Sigmoid colon (tissue), 7 donors: ENCODE measurements around the gene ACAN. TPM values are rescaled to one million over a fixed set of nuclear protein-coding genes. Genes with fewer than 3 reads are reported as not detected.
A peak's percentile ranks its signal among the peaks of the same experiment; 100 is the strongest.

Source experiments
- DNase-seq: peaks from one replicate; pipeline ENCODE4 v3.0.0-alpha.2; 2019
- H3K27ac ChIP-seq, 4 donors: fragments of 200-600 bp; sonication (generic); one replicate each; pipeline ENCODE4 v1.5.1; 2016 to 2019; ENCODE audit warnings: mild to moderate bottlenecking in 1 of 4
- H3K27me3 ChIP-seq, 3 donors: fragments of 200-600 bp; sonication (generic); one replicate each; pipeline ENCODE4 v1.5.1; 2019; ENCODE audit warnings: mild to moderate bottlenecking in 1 of 3
- H3K36me3 ChIP-seq, 4 donors: fragments of 200-600 bp; sonication (generic); one replicate each; pipeline ENCODE4 v1.5.1; 2016 to 2019
- H3K4me1 ChIP-seq, 4 donors: fragments of 200-600 bp; sonication (generic); one replicate each; pipeline ENCODE4 v1.5.1; 2017 to 2019
- H3K4me3 ChIP-seq, 4 donors: fragments of 200-600 bp; sonication (generic); one replicate each; pipeline ENCODE4 v1.5.1; 2017 to 2019; ENCODE audit warnings: mild to moderate bottlenecking in 2 of 4, moderate library complexity in 1 of 4
- H3K9me3 ChIP-seq, 4 donors: fragments of 200-600 bp in 3 of 4; sonication (generic) in 3 of 4; one replicate each; pipeline versions ENCODE4 v1.5.1 to v1.6.1; 2013 to 2019
- EP300 ChIP-seq, 4 donors: sonication (generic); formaldehyde crosslinking; IDR thresholded peaks; one replicate each; pipeline ENCODE4 v1.6.1; 2017; ENCODE audit warnings: antibody characterized with exemption in 4 of 4
- POLR2A ChIP-seq, 2 donors: fragments of 450-650 bp; IDR thresholded peaks; one replicate each; pipeline ENCODE4 v1.6.1; 2016; ENCODE audit warnings: antibody characterized with exemption in 2 of 2, mild to moderate bottlenecking in 2 of 2, moderate library complexity in 2 of 2
- POLR2AphosphoS5 ChIP-seq, 4 donors: sonication (generic); formaldehyde crosslinking; IDR thresholded peaks; one replicate each; pipeline ENCODE4 v1.6.1; 2017; ENCODE audit warnings: antibody characterized with exemption in 4 of 4
- WGBS, 2 donors: extraction: QIAGEN DNeasy Blood & Tissue Kit; methylation state at CpG; one replicate each; pipeline ENCODE4 v1.1.7; 2013; 5-methylcytosine and 5-hydroxymethylcytosine counted together
- intact Hi-C: fragments of 100-400 bp; cut with DNase I; formaldehyde crosslinking; loops from one replicate; pipeline ENCODE4 v1.15.1; 2023
- polyA plus RNA-seq, 3 donors: library from polyadenylated mRNA; stranded (reverse); fragments of 200-250 nt; gene quantifications; one replicate each; pipeline ENCODE4 v1.2.3, GENCODE V29; 2013
- total RNA-seq, 4 donors: library from RNA; depleted of rRNA; stranded (reverse); fragments of >200 nt; gene quantifications; one replicate each; pipeline ENCODE4 v1.1.0, GENCODE V29; 2016
- TF ChIP-seq, protein P1 (sequence below), 4 experiments: fragments of 450-650 bp in 3 of 4; fragments of 200-600 bp in 1 of 4; IDR thresholded peaks; one replicate each; pipeline ENCODE4 v1.5.1; 2016 to 2019; ENCODE audit warnings: antibody characterized with exemption in 4 of 4, mild to moderate bottlenecking in 3 of 4, moderate library complexity in 2 of 4
- donor health status: healthy with polysubstance abuse.
- donor health status: Bipolar disorder and iron deficiency.
- donor health status: healthy.

ACAN gene
- total RNA-seq (under 1 TPM in 1 of 4 donors, not detected in 3; 0.36 TPM), polyA plus RNA-seq (under 1 TPM in 1 of 3 donors, not detected in 2; 0.17 TPM)

DNA sequence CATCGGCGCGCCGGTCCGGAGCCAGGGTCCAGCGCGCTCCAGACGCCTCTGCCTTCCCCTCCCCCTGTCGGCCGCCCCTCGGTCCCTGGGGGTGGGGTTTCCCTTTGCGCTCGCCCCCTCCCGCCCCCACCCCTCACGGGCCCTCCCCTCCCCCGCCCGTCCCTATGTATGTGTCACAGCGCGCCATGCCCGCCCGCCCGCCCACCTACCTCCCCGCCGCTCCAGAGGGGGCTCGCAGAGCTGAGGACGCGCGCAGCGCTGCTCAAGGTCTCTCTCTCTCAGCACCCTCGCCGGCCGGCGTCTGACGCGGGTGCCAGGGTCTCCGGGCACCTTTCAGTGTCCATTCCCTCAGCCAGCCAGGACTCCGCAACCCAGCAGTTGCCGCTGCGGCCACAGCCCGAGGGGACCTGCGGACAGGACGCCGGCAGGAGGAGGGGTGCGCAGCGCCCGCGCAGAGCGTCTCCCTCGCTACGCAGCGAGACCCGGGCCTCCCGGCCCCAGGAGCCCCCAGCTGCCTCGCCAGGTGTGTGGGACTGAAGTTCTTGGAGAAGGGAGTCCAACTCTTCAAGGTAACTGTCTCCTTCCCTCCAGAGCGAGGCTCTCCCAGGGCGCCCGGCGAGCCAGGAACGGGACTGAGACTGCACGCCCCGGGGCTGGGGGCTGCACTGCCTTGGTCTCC is at the start of gene ACAN:
Gene ACAN, plus strand, starts transcription at position 196 of the 679 bp plus-strand sequence. CDS start 32,771 bp downstream, outside the sequence.
- Histone ChIP-seq H3K9me3 (no peaks in the 10 kb centered on the region), H3K36me3 (no peaks in the 10 kb centered on the region), H3K27ac (no peak within 1 kb of the TSS), H3K4me1 (peaks cover 0 to 12% (median 3%) of the 10 kb centered on the region in 4 donors), H3K4me3 (peak within 1 kb of the TSS in 2 of 4 donors; percentile 8 to 12), H3K27me3 (peaks cover 15 to 86% (median 21%) of the 10 kb centered on the region in 3 donors)
- no peak for DNase-seq
- intact Hi-C loops: no loop called here
- 2 to 15% methylated on average over 58 to 61 of the region's 61 CpGs for WGBS, 2 donors
- TF ChIP-seq, protein P1, sequence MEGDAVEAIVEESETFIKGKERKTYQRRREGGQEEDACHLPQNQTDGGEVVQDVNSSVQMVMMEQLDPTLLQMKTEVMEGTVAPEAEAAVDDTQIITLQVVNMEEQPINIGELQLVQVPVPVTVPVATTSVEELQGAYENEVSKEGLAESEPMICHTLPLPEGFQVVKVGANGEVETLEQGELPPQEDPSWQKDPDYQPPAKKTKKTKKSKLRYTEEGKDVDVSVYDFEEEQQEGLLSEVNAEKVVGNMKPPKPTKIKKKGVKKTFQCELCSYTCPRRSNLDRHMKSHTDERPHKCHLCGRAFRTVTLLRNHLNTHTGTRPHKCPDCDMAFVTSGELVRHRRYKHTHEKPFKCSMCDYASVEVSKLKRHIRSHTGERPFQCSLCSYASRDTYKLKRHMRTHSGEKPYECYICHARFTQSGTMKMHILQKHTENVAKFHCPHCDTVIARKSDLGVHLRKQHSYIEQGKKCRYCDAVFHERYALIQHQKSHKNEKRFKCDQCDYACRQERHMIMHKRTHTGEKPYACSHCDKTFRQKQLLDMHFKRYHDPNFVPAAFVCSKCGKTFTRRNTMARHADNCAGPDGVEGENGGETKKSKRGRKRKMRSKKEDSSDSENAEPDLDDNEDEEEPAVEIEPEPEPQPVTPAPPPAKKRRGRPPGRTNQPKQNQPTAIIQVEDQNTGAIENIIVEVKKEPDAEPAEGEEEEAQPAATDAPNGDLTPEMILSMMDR (IDR thresholded peaks at IDR 0.05): no peak

DNA sequence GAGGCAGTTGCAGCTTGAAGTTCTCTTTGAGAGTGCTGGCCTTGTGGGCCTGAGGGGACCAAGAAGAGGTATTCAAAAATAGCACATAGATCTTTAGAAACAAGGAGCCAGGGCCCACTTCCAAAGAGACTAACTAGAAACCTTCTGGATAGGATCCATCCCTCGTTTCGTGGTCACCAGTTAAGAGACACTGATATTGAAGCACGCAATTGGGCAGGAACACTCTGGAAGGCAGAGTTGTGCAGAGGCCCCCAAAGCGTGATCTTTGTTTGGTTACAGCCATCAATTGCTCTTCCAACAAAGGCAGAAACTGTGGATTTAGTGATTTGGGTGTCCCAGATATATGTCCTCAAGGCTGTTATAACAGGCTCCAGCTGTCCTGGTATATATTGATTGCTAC is 46.7 kb upstream of the ACAN start:
- Histone ChIP-seq H3K9me3 (no peaks in the 10 kb centered on the region), H3K36me3 (no peaks in the 10 kb centered on the region), H3K27ac (no peak overlapping the region), H3K27me3 (no peaks in the 10 kb centered on the region), H3K4me1 (no peaks in the 10 kb centered on the region), H3K4me3 (no peak overlapping the region)
- WGBS, 2 donors: 66 to 82% methylated on average over 4 of the region's 4 CpGs
- intact Hi-C loops: no loop called here
- no peak for DNase-seq
- TF ChIP-seq POLR2AphosphoS5 (IDR thresholded peaks at IDR 0.05) (no peak), POLR2A (IDR thresholded peaks at IDR 0.05) (no peak), EP300 (IDR thresholded peaks at IDR 0.05) (no peak)
- TF ChIP-seq, protein P1 (IDR thresholded peaks at IDR 0.05): no peak

DNA sequence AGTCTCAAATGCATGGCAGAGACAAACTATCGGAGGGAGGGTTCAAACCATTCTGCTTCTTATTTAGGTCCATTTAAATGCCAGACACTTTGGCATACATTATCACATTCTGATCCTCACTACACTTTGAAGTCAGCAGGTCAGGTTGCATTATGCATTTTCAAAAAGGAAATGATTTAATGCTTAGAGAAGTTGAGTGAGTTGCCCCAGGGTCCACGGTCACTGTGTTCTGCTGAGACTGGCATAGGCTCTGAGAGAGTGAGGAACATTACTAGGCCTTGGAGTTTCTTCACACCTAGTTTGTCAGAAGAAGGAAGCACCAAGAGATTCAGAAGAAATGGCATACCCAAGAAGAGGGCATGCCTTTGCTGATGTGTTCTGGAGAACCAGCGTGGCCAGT is 46.3 kb upstream of the ACAN start:
- intact Hi-C loops: no loop called here
- 82 to 83% methylated on average over 3 of the region's 3 CpGs for WGBS, 2 donors
- Histone ChIP-seq H3K27ac (no peak overlapping the region), H3K4me3 (no peak overlapping the region), H3K27me3 (no peaks in the 10 kb centered on the region), H3K4me1 (no peaks in the 10 kb centered on the region), H3K9me3 (no peaks in the 10 kb centered on the region), H3K36me3 (no peaks in the 10 kb centered on the region)
- no peak for TF ChIP-seq POLR2AphosphoS5 (IDR thresholded peaks at IDR 0.05)
- no peak for TF ChIP-seq POLR2A (IDR thresholded peaks at IDR 0.05)
- no peak for TF ChIP-seq EP300 (IDR thresholded peaks at IDR 0.05)
- TF ChIP-seq, protein P1 (IDR thresholded peaks at IDR 0.05): no peak
- DNase-seq: no peak

DNA sequence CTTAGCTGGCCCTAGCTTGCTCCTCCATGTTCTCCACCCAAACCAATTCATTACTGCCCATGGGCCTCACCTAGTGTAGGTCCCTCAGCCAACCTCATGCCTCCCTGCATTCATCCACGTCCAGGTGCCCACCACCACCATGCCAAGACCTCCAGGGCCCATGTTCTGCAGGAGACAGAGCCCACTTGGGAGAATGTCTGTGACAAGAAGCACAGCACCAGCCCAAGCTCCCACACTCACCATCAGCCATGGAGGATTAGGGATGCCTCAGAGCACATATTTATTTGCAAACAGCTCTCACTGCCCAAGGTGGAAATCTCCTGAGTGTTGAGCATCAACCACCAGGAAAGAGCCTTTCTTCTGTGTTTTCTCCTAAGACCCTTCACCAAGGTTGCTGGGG is 43.4 kb upstream of the ACAN start:
- intact Hi-C loops: no loop called here
- no peaks in the 10 kb centered on the region for H3K36me3 ChIP-seq
- no peaks in the 10 kb centered on the region for H3K9me3 ChIP-seq
- DNase-seq: no peak
- TF ChIP-seq EP300 (IDR thresholded peaks at IDR 0.05) (no peak), POLR2A (IDR thresholded peaks at IDR 0.05) (no peak), POLR2AphosphoS5 (IDR thresholded peaks at IDR 0.05) (no peak)
- TF ChIP-seq, protein P1 (IDR thresholded peaks at IDR 0.05): no peak
- H3K27ac ChIP-seq: no peak overlapping the region
- 8 to 52% methylated on average over 1 of the region's 1 CpG for WGBS, 2 donors
- no peaks in the 10 kb centered on the region for H3K4me1 ChIP-seq
- no peaks in the 10 kb centered on the region for H3K27me3 ChIP-seq
- H3K4me3 ChIP-seq: no peak overlapping the region

DNA sequence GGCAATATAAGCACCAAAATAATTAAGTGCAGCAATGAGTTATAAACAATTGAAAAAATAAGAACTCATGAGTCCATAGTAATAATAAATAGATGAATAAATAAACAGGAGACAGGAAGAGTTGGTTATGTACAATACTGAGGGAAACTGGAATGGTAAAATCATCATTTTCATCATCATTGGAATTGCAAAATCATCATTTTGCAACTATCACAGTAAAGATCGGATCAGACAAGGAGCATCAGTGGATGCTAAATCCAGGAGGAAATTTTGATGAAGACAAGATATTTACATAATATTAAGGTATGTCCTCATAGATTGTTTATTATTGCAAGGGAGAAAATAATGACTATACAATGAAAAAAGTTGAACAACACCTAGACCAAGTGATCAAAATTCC is 38.8 kb upstream of the ACAN start:
- DNase-seq: no peak
- H3K4me1 ChIP-seq: no peaks in the 10 kb centered on the region
- H3K4me3 ChIP-seq: no peak overlapping the region
- H3K27me3 ChIP-seq: peaks cover 3 to 14% (median 5%) of the 10 kb centered on the region in 3 donors
- intact Hi-C loops: no loop called here
- H3K36me3 ChIP-seq: no peaks in the 10 kb centered on the region
- peaks cover 0 to under 1% (median 0%) of the 10 kb centered on the region in 4 donors for H3K9me3 ChIP-seq
- WGBS, 2 donors: 89 to 92% methylated on average over 1 of the region's 1 CpG
- TF ChIP-seq POLR2AphosphoS5 (IDR thresholded peaks at IDR 0.05) (no peak), POLR2A (IDR thresholded peaks at IDR 0.05) (no peak), EP300 (IDR thresholded peaks at IDR 0.05) (no peak)
- TF ChIP-seq, protein P1 (IDR thresholded peaks at IDR 0.05): no peak
- no peak overlapping the region for H3K27ac ChIP-seq
